22Rv1 (cell line): Measurements from ENCODE around the gene MRC1.

ENCODE experiments used
- H3K27ac ChIP-seq: fragments of 450-650 bp; 2 replicates; pipeline ENCODE4 v1.5.1; 2017
- CTCF ChIP-seq: fragments of 450-650 bp; IDR thresholded peaks from 2 replicates; pipeline ENCODE4 v1.5.1; 2017; ENCODE audit warnings: mild to moderate bottlenecking
- ZFX ChIP-seq: fragments of 450-650 bp; IDR thresholded peaks from 2 replicates; pipeline ENCODE4 v1.6.1; 2017; ENCODE audit warnings: antibody characterized with exemption, borderline replicate concordance

MRC1 gene

DNA sequence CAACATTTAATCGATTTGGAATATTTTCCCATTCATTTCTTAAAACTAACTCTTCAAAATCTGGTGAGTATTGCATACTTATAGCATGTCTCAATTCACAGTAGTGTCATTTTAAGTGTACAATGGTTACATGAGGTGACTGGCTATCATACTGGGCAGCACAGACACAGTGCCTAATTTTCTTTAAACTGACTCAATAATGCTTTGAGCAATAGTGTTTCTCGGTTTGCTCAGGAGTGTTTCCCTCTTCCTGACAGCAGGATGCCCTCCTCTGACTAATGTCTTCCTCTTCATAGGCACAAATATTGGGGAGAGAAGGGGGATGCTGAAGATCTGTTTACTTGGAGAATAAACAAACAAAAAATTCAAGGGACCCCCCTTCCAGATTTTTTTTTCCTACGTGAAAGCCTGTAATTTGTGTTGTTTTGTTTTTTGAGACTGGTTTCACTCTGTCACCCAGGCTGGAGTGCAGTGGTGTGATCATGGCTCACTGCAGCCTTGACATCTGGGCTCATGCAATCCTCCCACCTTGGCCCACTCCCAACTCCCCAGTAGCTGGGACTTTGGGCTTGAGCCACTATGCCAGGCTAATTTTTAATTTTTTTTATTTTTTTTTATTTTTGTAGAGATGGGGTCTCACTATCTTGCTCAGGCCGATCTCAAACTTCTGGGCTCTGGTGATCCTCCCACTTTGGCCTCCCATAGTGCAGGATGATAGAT is 2.2 kb downstream of the MRC1 start:
- H3K27ac ChIP-seq, result no peak overlapping the region
- no peak for TF ChIP-seq CTCF
- TF ChIP-seq ZFX, result no peak

GRCh38 chr10:17814973-17815372 is 5.8 kb downstream of the MRC1 start:
- no peak for TF ChIP-seq CTCF
- no peak for TF ChIP-seq ZFX
- no peak overlapping the region for H3K27ac ChIP-seq

DNA sequence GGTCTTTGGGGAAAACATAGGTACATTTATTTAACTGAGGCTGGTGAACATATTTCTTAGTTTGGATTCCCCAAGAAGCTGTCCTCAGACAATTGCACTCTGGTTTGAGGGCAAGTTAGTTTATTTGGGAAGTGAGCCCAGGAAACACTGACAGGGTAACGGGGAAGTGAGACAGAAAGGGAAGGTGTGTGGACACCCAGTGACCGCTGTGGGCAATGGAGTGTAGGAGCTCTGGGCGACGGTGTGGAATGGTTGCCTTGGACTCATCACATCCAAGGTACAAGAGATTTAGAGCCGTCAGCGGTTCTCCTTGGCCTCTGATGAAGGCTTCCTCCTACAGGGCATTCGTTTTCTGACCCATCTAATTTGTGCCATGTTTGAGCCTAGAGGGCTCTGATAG is 7.1 kb downstream of the MRC1 start:
- no peak overlapping the region for H3K27ac ChIP-seq
- TF ChIP-seq CTCF, result no peak
- no peak for TF ChIP-seq ZFX

GRCh38 chr10:17817316-17817715 is 8.2 kb downstream of the MRC1 start:
- TF ChIP-seq ZFX (no peak), CTCF (no peak)
- H3K27ac ChIP-seq, result no peak overlapping the region

DNA sequence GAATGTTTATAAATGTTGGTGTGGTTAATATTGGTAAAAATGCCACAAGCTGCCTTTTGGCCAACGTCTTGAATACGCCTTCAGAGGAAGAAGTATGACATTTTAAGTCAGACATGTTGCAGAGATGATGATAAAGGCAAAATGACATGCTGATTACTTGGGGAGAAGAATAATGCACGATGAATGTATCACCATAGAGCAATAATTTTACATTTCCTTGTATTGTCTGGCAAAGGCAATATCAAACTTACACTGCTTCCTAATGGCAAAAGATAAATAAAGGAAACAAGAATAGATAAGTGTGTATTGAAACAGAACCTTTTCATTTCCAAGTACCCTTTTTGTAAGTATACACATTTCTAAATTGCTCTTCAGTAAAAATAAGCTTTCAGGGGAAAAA is 8.6 kb downstream of the MRC1 start:
- H3K27ac ChIP-seq, result no peak overlapping the region
- TF ChIP-seq CTCF (no peak), ZFX (no peak)

GRCh38 chr10:17819836-17820235 is 10.7 kb downstream of the MRC1 start:
- TF ChIP-seq ZFX (no peak), CTCF (no peak)
- no peak overlapping the region for H3K27ac ChIP-seq

DNA sequence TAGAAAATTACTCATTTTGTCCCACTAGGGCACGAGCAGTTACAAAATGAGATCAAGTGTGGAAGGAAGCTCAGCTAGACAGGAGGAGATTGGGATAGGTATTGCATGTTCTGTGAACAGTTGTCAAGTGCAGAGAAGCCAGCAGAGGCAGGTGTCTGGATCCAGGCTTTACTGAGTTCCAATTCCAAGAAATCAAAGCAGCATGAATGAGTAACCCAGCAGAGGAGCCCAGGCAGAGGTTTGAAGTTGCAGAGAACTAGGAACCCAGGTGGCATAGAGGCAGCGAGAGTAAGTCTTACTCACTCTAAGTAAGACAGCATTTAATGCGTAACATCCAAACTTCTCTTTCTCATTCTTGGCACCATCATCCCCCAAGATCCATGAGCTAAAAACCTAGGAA is 11.8 kb downstream of the MRC1 start:
- H3K27ac ChIP-seq, result no peak overlapping the region
- TF ChIP-seq ZFX (no peak), CTCF (no peak)
